ENCODE results near the gene NYNRIN.

NYNRIN gene

DNA sequence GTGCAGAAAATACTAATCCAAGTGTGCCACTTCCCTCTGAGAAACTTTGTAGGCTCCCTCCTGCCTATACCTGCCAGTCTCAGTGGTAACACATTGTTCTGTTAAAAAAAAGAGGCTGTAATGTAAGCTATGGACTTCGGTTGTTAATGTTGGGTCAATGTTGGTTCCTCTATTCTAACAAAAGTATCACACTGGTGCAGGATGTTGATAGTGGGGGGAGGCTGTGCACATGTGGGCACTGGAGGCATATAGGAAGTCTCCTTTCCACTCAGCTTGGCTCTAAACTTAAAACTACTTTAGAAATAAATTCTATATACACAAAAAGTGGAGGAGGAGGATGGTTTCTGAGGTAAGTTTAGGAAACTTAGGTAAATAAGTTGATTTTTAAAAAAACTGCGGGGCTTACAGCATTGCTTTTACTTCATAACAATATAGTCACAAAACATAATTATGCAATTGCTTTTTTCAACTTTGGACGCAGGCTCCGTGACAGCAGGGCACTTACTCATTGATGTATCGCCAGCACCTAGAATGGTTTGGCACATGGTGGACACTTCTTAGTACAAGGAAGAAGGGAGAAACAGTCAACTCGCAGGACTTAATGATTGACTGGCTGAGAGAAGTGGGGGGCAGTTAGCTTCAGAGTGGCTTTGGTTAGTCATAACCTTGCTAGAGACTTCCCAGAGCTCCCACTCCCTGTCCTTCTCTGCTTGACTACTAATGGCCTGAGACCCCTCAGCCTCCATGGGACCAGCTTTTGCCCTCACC, 7.9 kb upstream of the NYNRIN start:
- in situ Hi-C loops (cut with MboI; ENCODE audit: low sequenced_read_pairs), result no loop called here

DNA sequence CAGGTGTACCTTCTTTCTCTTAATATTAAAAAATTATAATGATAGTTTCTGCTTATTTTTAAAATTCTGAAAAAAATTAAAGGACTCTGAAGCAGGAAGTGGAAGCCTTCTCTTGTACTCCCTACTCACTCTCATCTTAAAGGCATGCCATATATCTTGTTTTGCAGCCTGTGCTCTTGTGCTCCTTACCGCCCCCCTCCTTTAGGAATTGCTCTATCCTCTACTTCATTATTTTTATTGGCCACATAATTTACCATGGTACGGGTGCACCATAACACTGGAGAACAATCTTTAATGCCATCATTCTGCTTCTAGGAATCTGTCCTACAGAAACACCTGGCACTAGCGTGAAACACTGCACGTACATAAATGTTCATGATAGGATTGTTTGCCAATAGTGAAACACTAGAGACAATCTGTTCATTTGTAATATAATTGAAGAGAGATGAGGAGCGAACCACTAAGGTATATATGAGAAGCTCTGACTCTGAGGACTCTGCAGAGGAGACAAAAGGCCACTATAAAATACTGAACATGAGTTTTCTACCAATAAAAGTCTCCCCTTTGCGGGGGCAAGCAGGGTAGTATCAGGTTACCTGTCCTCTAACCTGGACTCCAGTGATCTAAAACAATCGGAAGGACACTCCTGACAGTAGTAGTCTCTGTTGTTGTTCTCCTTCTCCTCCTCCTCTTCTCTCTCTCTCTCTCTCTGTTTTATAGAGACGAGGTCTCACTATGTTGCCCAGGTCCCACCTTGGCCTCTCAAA, 6.3 kb upstream of the NYNRIN start:
- in situ Hi-C loops (cut with MboI; ENCODE audit: low sequenced_read_pairs), result no loop called here

DNA sequence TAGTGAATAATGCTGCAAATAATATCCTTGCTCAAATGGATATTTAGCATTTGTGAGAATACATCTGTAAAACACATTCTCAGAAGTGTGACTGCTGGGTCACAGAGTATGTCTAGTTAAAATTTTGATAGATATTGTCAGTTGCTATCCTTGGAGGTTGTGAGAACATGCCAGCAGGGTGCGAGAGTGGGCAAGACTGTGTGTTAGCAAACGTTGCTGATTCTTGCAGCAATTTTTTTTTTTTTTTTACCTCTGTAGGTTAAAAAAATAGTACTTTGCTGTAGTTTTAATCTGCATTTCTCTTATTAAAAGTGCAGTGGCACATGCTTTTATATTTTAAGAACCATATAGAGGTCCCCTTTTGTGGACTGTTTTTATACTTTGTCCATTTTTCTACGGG, 4.5 kb upstream of the NYNRIN start:
- in situ Hi-C loops (cut with MboI; ENCODE audit: low sequenced_read_pairs), result no loop called here

DNA sequence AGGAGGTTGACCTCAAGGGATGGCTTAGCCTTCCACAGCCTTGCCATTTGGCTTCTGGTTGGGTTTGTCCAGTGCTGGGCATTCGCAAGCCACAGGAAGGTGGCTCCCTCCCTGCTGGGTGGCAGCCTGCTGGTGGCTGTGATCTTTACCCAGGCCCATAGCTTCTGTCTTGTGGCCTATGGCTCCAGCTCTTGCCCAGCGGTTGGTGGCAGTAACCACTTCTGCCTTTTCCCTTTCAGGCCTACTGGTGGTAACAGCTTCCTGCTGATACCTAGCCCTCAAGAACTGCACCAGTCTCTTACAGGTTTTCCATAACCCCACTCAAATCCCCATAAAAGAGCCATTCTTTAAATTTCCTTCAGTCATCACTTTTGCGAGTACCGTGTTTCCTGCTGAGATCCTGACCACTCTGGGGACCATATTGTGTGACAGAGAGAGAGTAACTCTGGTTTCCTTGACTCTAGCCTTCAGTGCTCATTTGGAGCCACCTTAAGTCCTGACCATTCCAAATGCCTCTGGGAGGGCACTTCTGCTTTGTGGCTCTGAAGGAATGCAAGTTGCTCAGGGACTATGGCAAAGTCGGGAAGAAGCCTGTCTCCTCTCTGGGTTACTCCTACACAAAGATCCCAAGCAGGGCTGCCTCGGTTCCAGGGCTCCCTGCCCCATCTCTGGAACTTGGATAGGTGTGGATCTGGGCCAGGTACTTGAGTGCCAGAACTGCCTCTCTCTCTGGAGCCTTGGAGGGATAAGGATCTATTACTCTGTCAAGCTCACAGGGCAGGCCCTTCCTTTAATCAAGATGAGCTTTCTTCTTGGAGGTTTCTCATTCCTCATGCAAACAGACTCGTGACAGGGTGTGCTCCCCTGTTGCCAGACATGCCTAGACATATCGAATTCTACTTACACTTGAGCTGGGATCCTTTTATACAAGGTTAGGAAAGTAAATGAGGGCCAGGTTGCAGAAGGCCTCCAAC, 2.9 kb upstream of the NYNRIN start:
- in situ Hi-C loops (cut with MboI; ENCODE audit: low sequenced_read_pairs), result no loop called here

DNA sequence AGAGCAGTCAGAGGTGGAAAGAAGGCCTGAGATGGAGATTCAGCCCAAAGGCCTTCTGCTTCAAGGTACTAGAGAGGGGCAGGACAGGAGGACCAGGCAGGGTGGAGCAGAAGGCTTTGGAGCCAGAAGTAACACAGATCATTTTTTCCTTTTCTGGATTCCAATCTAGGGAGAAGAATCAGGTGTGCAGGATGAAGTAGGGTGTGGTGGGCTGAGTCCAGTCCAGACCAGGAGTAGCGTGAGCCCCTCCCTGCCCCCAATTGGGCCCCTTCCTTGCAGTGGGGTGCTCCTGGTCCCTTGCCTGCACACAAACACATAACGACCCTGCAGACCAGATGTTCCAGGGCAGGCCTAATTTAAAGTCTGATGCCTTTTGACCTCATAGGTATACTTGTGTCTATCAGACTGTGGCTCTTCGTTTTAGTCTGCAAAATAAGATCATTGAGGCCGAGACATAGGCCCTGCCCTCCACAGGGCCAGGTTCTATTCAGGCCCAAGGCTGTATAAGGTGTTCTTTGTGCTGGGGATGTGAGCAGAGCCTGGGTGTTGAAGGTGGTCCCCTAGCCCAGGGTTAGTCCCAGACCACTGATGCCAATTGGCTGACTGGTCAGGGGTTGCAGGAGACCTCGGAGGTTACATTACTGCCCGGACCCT, 1.0 kb upstream of the NYNRIN start:
- in situ Hi-C loops (cut with MboI; ENCODE audit: low sequenced_read_pairs), result no loop called here

DNA sequence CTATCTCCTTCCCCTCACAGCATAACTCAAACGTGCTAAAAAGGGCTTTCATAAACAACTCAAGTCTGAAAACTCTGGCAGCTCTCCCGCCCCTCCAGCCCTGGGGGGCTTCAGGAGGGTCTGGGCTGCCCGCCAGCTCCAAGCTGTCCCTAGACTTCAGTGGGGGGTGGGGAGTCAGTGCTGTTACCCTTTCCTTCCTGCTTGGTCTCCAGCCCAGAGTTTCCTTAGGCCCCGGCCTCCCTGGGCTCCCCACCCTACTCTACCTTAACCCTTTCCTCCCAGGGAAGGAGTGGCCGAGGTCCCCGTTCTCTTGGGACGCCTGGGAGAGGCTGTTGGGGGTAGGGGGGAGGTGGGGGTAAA, 530 bp upstream of the NYNRIN start:
- in situ Hi-C loops (cut with MboI; ENCODE audit: low sequenced_read_pairs), result no loop called here

DNA sequence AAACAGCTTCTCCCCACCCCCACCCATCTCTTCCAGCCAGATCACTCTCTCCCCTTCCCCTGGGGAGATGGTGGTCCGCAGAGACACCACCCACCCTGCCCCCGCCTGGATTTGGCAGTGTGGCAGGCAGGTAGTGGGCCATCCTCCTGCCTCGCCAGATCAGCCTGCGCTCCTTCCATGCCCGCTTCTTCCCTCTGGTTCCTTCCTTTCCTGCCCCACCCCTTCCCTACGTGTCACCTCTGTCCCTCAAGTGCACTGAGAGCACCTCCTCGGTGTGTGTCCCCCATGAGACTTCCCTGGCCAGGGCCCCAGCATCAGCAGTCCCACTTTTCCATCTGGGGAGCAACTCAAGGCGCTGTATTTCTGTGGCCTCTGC, 632 bp downstream of the NYNRIN start:
- in situ Hi-C loops (cut with MboI; ENCODE audit: low sequenced_read_pairs), result no loop called here

DNA sequence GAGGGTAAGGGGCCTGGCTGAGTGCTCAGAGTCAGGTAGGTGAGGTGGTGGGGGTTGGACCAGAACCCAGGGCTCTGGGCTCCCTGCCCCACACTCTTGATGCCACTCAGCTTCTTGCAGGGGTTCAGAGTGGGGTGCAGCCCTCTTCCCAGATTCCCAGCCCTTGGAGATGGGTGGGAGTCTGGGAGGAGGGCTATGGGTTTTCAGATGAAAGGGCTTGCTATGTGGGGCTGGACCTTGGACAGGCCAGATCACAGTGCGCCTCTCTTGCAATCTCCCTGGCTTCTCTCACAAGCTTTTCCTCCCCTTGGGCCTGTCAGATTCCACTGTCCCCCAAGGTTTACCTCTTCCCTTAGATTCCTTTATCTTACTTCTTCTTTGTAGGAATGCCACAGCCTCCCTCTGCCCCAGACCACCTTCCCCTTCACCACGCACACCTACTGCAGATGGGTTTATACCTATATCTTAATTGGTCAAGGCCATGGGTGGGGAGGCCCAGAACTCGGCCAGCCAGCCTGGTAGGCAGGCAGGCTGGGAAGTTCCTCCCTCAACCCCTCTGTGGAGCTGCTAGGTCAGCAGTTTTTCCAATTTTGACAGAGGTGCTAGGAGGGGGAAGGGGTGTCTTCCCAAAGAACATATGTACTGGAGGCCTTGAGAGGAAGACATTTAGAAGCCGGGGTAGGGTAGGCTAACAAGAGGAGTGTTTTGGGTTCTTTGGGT, 1.4 kb downstream of the NYNRIN start:
- in situ Hi-C loops (cut with MboI; ENCODE audit: low sequenced_read_pairs), result no loop called here

DNA sequence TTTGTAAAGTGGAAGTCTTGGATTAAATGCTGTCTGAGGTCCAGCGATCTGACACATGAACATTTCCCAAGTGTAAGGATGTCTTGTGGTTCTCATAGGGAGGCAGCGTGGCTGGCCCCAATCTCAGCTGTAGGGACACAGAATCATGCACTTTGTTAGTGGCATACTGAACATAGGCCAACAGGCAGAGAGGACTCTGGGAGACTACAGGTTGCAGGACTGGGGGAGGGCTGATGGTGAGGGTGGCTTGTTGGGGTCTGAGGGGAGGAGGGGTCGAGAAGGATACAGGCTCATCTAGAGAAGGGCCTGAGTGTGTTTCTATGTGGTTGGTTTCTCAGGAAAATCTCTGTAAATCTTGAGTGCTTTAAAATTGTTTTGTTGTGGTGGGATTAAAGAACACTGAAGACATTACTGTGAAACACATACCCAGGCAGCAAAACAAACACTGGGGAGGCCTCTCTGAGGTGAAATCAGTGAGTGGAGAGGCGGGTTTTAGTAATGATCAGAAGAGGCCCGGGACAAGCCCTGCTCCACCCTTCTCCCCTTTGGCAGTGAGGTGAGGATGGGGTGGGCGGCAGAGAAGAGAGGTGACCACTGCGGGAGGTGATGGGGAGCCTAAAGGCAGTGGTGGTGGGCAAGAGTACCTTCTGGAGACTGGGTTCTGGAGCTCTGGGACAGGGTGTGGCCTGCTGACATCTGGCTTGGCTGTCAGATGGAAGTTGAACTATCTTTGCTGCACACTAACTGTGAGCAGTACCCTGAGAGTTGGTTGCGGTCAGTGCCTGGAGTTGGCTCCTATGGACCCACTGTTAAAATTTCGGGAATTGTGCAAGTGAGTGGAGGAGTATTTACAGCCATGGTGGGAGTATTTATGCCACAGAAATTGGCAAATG, 3.3 kb downstream of the NYNRIN start:
- in situ Hi-C loops (cut with MboI; ENCODE audit: low sequenced_read_pairs), result no loop called here

DNA sequence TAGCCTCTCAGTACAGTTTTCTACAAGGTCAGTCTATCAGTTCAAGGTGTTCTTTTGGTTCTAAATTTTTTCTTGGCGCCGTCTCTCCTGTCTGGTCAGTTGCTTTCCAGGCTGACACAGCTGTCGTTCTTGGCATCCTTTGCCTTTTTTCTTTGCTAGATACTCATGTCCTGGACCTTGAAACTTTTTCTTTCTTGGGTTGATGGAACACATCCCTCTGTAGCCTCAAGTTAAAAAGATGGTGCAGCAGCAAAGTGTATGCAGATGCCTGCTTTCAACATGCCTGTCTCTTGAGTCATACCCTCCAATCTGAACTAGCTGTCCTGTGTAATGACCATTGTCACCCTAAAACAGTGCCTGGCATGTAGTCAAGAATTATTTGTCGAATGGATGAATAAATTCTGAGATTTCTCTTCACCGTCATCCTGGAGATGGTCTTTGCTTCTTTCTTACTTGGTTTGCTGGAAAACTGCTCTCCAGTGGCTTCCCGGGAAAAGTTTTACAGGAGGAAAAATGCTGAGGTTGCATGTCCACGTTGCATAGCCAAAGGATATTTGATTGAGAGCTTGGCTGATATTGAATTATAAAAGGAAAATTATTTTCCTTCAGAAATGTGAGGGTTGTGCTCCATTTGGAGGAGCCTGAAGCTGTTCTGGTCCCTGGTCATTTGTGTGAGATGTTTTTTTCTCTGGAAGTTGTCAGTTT, 4.6 kb downstream of the NYNRIN start:
- in situ Hi-C loops (cut with MboI; ENCODE audit: low sequenced_read_pairs), result no loop called here

DNA sequence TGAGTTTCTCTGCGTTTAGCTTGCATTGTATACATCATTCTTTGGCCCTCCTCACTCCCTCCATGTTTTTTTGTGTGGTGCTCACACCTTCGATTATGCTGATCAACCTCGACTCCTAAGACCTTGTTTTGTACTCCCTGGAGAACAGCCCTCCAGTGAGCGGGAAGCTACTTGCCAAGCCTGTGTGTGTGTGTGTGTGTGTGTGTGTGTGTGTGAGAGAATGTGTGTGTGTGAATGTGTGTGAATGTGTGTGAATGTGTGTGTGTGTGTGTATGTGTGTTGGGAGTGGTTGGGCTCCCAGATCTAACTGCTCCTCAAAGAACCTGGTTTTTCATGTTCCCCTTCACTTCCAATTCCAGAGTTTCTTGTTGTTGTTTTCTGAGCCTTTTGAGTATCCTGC, 6.0 kb downstream of the NYNRIN start:
- in situ Hi-C loops (cut with MboI; ENCODE audit: low sequenced_read_pairs), result no loop called here

DNA sequence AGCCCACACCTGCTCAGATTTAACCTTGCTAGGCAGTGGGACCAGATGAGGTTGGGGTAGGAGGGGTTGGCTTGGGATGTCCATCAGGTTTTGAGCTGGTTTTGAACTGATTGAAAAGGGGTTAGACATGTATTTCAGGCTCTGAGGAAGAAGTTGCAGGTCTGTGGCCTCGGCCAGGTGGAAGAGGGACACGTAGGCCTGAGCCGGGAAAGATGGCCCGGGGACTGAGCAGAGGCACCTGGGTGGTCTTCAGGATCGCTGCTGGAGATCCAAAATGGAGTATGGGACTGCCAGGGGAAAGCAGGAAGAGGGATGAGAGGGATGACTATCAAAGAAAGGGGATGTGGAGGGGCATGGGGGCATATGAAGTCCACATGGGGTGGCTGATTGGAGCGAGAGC, 7.6 kb downstream of the NYNRIN start:
- in situ Hi-C loops (cut with MboI; ENCODE audit: low sequenced_read_pairs), result no loop called here

DNA sequence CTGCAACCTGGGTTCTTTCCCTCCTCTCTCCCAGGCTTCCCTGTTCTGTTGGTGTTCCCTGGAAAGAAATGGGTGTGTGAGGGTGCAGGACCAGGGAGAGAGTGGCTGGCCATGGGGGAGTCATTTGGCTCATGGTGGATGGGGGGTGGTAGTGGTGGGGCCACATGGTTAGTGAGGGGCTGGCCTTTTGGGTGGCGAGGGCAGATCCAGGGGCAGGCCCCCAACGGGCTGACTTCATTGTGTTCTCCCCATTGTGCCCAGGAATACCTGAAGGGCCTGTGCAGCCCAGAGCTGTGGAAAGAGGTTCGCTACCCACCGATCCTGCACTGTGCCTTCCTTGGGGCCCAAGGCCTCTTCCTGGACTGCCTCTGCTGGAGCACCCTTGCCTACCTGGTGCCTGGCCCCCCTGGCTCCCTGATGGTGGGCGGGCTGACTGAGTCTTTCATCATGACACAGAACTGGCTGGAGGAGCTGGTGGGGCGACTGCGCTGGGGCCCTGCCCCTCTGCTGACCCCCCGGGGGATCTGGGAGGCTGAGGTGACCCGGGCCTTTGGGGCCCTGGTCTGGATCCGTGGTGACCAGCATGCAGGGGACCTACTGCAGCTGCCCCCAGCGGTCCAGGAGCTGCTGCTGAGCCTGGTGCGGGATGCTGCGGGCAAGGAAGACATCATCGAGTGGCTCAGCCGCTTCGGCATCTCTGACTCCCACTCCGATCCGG, 9.0 kb downstream of the NYNRIN start:
- in situ Hi-C loops (cut with MboI; ENCODE audit: low sequenced_read_pairs), result no loop called here

DNA sequence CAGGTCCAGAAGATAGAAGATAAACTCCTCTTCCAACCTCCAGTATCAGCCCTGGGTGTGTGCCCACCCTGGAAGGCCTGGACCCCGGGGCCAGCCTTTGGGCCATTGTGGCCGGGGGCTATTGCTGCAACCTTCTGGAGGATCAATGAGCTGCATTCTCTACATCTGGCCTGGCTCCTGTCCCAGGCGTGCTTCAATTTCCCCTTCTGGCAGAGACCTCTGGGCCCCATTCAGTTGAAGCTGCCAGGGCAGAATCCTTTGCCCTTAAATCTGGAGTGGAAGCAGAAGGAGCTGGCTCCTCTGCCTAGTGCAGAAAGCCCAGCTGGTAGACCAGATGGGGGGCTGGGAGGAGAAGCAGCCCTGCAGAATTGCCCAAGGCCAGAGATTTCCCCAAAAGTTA, 10.0 kb downstream of the NYNRIN start:
- in situ Hi-C loops (cut with MboI; ENCODE audit: low sequenced_read_pairs), result no loop called here

DNA sequence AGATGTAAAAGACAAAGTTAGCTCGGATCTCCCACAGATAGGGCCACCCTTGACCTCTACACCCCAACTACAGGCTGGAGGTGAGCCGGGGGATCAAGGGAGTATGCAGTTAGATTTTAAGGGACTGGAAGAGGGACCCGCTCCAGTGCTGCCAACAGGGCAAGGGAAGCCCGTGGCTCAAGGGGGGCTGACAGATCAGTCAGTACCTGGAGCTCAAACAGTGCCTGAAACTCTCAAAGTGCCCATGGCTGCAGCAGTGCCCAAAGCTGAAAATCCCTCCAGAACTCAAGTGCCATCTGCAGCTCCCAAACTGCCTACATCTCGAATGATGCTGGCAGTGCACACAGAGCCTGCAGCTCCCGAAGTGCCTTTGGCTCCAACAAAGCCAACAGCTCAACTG, 10.4 kb downstream of the NYNRIN start:
- in situ Hi-C loops (cut with MboI; ENCODE audit: low sequenced_read_pairs), result no loop called here

DNA sequence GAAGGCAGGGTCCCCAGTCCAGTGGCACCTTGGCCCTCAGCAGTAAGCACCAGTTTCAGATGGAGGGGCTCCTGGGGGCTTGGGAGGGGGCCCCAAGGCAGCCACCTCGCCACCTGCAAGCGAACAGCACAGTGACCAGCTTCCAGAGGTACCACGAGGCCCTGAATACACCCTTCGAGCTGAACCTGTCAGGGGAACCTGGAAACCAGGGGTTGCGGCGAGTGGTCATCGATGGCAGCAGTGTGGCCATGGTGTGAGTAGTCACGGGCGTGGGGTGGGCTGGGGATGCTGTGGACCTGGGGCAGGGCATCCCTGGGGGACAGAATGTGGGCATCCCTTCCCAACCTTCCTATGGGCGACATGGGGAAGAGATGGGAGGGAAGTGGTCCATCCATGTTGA, 11.2 kb downstream of the NYNRIN start:
- in situ Hi-C loops (cut with MboI; ENCODE audit: low sequenced_read_pairs), result no loop called here

DNA sequence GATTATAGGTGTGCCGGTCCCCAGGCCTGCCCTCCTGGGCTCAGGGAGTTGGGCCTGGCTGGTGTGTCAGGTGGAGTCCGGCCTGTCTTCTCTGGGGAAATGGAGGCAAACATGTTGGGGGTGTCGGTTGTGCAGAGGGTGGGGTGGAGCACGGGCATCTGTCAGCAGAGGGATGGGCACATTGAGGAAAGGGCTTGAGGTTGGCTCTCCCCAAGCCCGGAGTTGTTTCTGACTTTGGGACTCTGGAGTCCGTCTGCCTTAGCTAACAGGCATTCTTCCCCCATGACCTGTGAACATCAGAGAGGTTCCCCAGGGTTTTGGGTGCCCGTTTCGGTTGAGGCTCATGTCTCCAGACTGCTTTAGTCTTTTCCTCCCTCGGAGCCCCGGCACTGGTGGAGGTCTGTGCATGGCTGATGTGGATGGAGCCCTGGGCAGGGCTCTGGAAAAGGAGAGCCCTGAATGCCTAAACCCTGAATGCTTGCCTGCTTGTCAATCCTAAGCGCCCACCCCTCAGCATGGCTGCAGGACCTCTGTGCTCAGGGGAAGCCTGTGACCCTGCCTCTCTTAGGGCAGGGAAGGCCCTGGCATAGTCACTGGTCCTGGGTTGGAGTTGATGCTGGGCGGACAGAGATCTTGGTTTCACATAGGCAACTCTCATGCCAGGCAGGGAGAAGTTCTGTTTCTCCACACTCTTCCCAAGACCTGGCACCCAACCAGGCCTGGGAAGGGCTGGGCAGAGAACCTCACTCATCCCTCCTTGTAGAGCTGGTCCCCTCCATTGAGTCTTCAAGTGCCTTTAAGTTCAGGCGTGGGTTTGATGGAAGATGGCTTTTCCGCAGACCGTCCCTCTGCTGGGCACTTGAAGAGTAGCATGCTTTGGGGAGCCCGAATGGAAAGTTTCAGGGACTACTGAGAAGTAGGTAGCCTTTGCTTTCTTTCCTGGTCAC, 12.9 kb downstream of the NYNRIN start:
- in situ Hi-C loops (cut with MboI; ENCODE audit: low sequenced_read_pairs), result no loop called here

Data from HL-60/S4 treated with phorbol 12-myristate 13-acetate at 8.2 ng/mL for 4 days and 3 days (cell line).